Psoas muscle (tissue), 8 donors: Measurements from ENCODE around the gene KITLG. TPM values are rescaled to one million over a fixed set of nuclear protein-coding genes. Genes with fewer than 3 reads are reported as not detected.
A peak's percentile ranks its signal among the peaks of the same experiment; 100 is the strongest.
"Not testable (repeated sequence)": the region's sequence is repeated elsewhere in the genome, so short reads cannot be mapped to it uniquely, and the experiment has no call there.

Experiments
- ATAC-seq, 4 donors: fragments of 200-7000 bp; cut with Tn5 transposase; one replicate each; pipeline ENCODE4 v1.9.1; 2020; ENCODE audit warnings: moderate library complexity in 3 of 4, mild to moderate bottlenecking in 2 of 4
- DNase-seq, 2 donors: peaks; one replicate each; pipeline ENCODE4 v3.0.0-alpha.2; 2020
- H3K27ac ChIP-seq: fragments of 200-600 bp; one replicate; pipeline ENCODE4 v1.8.0; 2022
- H3K27me3 ChIP-seq, 3 donors: fragments of 200-600 bp in 1 of 3; one replicate each; pipeline versions ENCODE4 v1.6.1 to v1.8.0; 2013 to 2022; ENCODE audit warnings: low read length in 2 of 3, mild to moderate bottlenecking in 2 of 3, moderate library complexity in 1 of 3; ENCODE audit not compliant: insufficient read depth in 3 of 3
- H3K36me3 ChIP-seq, 2 donors: fragments of 200-600 bp in 1 of 2; one replicate each; pipeline versions ENCODE4 v1.6.1 to v1.8.0; 2013 to 2022; ENCODE audit warnings: low read depth in 1 of 2, mild to moderate bottlenecking in 1 of 2, moderate library complexity in 1 of 2; ENCODE audit not compliant: insufficient read depth in 1 of 2
- H3K4me1 ChIP-seq: fragments of 200-600 bp; one replicate; pipeline ENCODE4 v1.8.0; 2022
- H3K4me3 ChIP-seq: fragments of 200-600 bp; one replicate; pipeline ENCODE4 v1.8.0; 2022; ENCODE audit warnings: mild to moderate bottlenecking
- H3K9me3 ChIP-seq: fragments of 200-600 bp; one replicate; pipeline ENCODE4 v1.8.0; 2022
- whole genome bisulfite sequencing, 3 donors: extraction: QIAGEN DNeasy Blood & Tissue Kit; methylation state at CpG; one replicate each; pipeline versions ENCODE4 v1.1.6 to v1.1.7; 2013; 5-methylcytosine and 5-hydroxymethylcytosine counted together
- intact Hi-C, 2 donors: fragments of 100-400 bp; cut with DNase I; formaldehyde crosslinking; loops; one replicate each; pipeline versions ENCODE4 v1.11.0 to v1.14.2; 2022
- polyA plus RNA-seq, 3 donors: library from polyadenylated mRNA; stranded (reverse); fragments of 200-250 nt; gene quantifications; one replicate each; pipeline ENCODE4 v1.2.3, GENCODE V29; 2013
- total RNA-seq, 4 donors: library from RNA; stranded (reverse); fragmentation: NEBNext Ultra II Directional in 2 of 4; extraction: Animal tissue kit (Norgen Biotek cat#: 25700) in 2 of 4; gene quantifications; one replicate each; pipeline versions ENCODE4 v1.2.1 to v1.2.4, GENCODE V29; 2021 to 2023
- TF ChIP-seq, protein P1 (sequence below): fragments of 200-600 bp; IDR thresholded peaks from one replicate; pipeline ENCODE4 v1.8.0; 2022; ENCODE audit warnings: antibody characterized with exemption
- donor health status: healthy with polysubstance abuse.
- donor health status: DM: no; HTN: no; CAD: no; lungs with moderate emphysema.
- donor health status: Bipolar disorder and iron deficiency.
- donor health status: healthy.
- donor health status: DM: yes; HTN: yes; CAD: no.
- donor health status: DM: no; HTN: no; CAD: no.
- donor health status: DM: no; HTN: no; CAD: no.
- donor health status: DM: yes; HTN: yes; CAD: no.

Gene KITLG
- total and polyA plus RNA-seq, 7 donors: 1.5 to 11.5 (median 4.1) TPM

DNA sequence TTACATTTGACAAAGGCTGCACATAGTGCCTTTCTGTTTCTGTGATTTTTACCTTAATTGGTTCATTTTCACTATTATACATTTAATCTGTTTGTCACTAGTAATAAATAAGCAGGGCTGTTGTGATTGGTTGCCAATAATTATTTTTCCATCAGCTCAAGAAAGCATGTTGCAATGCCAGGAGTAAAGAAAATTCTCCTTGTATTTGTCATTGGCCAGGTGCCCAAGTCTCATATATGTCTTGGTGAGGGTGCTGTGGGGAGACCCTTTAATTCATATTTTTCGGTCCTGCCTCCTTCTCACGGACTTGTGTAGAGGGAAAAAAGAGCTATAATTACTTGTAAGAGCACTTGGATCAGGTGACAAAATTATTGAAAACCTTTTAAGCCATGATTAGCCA is 108.0 kb downstream of the KITLG start:
- intact Hi-C loops: loop anchor here in 1 of 2 donors (5.0 kb wide), 1 partner anchor 285 kb away; no protein-coding TSS in a partner anchor
- H3K27me3 ChIP-seq: no peaks in the 10 kb centered on the region
- TF ChIP-seq, protein P1, sequence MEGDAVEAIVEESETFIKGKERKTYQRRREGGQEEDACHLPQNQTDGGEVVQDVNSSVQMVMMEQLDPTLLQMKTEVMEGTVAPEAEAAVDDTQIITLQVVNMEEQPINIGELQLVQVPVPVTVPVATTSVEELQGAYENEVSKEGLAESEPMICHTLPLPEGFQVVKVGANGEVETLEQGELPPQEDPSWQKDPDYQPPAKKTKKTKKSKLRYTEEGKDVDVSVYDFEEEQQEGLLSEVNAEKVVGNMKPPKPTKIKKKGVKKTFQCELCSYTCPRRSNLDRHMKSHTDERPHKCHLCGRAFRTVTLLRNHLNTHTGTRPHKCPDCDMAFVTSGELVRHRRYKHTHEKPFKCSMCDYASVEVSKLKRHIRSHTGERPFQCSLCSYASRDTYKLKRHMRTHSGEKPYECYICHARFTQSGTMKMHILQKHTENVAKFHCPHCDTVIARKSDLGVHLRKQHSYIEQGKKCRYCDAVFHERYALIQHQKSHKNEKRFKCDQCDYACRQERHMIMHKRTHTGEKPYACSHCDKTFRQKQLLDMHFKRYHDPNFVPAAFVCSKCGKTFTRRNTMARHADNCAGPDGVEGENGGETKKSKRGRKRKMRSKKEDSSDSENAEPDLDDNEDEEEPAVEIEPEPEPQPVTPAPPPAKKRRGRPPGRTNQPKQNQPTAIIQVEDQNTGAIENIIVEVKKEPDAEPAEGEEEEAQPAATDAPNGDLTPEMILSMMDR: no peak
- H3K36me3 ChIP-seq: no peaks in the 10 kb centered on the region
- no peak for DNase-seq
- no peak overlapping the region for H3K4me3 ChIP-seq
- no peaks in the 10 kb centered on the region for H3K9me3 ChIP-seq
- WGBS, 3 donors: 74 to 92% (median 85%) methylated on average over 2 of the region's 2 CpGs
- no peak for ATAC-seq
- no peak overlapping the region for H3K27ac ChIP-seq
- H3K4me1 ChIP-seq: peaks cover 6% of the 10 kb centered on the region

DNA sequence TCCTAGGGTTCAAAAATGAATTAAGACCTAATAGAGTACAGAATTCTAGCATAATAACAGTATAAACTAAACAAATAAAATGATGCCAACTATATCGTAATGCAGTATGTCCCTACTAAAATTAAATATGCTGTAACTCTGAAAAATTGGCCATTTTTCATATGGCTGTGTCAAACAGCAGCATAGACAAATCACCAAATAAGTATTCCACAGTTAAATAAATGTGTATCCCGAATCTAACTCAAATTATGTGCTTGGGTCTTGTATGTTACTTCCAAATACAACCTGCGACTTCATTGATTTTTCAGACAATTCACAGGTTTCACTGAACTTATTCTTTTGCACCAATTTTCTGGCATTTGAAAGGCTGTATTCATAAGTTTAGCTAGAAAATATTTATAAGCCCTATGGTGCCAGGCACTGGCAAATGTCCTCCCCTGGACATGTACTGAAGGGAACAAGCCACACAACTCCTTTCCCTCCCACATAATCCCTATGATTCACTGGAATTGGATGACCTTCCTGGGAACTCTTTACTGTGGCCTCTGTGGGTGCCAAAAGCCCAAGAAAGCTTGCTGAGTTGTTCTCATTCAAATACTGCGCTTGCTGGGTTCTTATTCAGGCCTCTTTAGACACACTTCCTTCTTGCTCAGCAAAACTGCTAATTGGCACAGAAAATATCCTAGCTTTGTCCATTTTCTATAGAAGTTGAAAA is 108.8 kb downstream of the KITLG start:
- WGBS, 3 donors: 28 to 45% (median 31%) methylated on average over 4 of the region's 4 CpGs
- no peak overlapping the region for H3K4me3 ChIP-seq
- H3K27ac ChIP-seq: no peak overlapping the region
- no peaks in the 10 kb centered on the region for H3K27me3 ChIP-seq
- peak; percentile 42 to 91 (median 68) for ATAC-seq
- H3K4me1 ChIP-seq: peaks cover 6% of the 10 kb centered on the region
- peak in 1 of 2 donors; percentile 14 for DNase-seq
- TF ChIP-seq, protein P1: no peak
- H3K9me3 ChIP-seq: no peaks in the 10 kb centered on the region
- H3K36me3 ChIP-seq: no peaks in the 10 kb centered on the region
- intact Hi-C loops: loop anchor here in 1 of 2 donors (5.0 kb wide), 1 partner anchor 284 kb away; no protein-coding TSS in a partner anchor

DNA sequence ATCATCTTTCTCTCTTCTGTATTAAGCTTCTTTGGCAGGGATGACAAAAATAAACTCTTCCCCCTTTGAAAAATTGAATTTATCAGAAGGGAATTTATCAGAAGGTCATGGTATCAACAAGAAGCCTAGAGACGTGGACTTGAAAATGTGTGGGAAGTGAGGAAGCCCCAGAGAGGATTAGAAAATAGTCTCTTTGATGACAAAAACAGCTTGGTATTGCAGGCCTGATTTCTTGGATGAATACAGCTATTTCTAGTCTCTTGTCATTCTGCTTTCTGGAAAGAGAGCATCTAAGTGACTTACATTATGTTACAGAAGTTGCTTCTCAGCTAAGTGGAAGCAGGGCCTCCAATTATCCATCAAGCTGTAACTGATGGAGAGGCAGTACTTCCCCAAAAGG is 111.1 kb downstream of the KITLG start:
- intact Hi-C loops: no loop called here
- whole genome bisulfite sequencing, 3 donors: 55 to 67% (median 56%) methylated on average over 1 of the region's 1 CpG
- Histone ChIP-seq H3K27me3 (no peaks in the 10 kb centered on the region), H3K36me3 (no peaks in the 10 kb centered on the region), H3K27ac (no peak overlapping the region), H3K4me1 (peaks cover 6% of the 10 kb centered on the region), H3K4me3 (no peak overlapping the region), H3K9me3 (no peaks in the 10 kb centered on the region)
- no peak for DNase-seq
- ATAC-seq: no peak
- TF ChIP-seq, protein P1: no peak

DNA sequence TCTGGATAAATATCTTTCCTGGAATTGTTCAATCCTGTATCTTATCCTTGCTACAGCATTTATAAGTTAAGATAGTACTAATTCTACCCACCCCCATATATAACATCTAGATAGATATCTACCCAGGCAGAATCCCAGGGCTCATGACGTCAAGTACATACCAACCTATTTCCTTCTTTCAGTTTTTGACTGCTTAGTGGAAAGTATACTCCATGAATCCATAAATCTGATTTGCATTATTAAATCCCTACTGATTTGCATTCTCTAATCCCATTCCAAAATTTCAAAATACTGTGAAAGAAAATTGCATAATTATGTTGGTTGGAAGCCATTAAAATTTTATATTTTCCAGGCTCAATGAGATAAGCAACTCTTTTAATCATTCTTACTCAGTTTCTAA is 111.7 kb downstream of the KITLG start:
- TF ChIP-seq, protein P1: no peak
- WGBS, 3 donors: 85 to 86% (median 86%) methylated on average over 1 of the region's 1 CpG
- no peak overlapping the region for H3K4me3 ChIP-seq
- intact Hi-C loops: no loop called here
- H3K36me3 ChIP-seq: no peaks in the 10 kb centered on the region
- ATAC-seq (no peak), DNase-seq (no peak)
- no peaks in the 10 kb centered on the region for H3K9me3 ChIP-seq
- H3K27ac ChIP-seq: no peak overlapping the region
- H3K4me1 ChIP-seq: peaks cover 6% of the 10 kb centered on the region
- H3K27me3 ChIP-seq: no peaks in the 10 kb centered on the region

DNA sequence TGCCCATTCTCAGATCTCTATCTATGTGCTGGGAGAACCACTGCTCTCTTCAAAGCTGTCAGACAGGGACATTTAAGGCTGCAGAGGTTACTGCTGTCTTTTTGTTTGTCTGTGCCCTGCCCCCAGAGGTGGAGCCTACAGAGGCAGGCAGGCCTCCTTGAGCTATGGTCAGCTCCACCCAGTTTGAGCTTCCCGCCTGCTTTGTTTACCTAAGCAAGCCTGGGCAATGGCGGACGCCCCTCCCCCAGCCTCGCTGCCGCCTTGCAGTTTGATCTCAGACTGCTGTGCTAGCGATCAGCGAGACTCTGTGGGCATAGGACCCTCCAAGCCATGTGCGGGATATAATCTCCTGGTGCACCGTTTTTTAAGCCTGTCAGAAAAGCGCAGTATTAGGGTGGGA is 113.6 kb downstream of the KITLG start:
- H3K9me3 ChIP-seq, DNase-seq, H3K27me3 ChIP-seq, H3K4me1 ChIP-seq, H3K27ac ChIP-seq, H3K36me3 ChIP-seq, H3K4me3 ChIP-seq, ATAC-seq, intact Hi-C loops: not testable (repeated sequence)
- 94 to 96% (median 95%) methylated on average over 10 of the region's 10 CpGs for WGBS, 3 donors
